Activated CD4-positive, alpha-beta T cell treated with anti-CD3 and anti-CD28 coated beads for 4 hours (primary cell): ENCODE data around the gene THSD4.

Experiments used
- DNase-seq, 2 donors: peaks; one replicate each; pipeline ENCODE4 v3.0.0-alpha.2; 2020

THSD4 gene

DNA sequence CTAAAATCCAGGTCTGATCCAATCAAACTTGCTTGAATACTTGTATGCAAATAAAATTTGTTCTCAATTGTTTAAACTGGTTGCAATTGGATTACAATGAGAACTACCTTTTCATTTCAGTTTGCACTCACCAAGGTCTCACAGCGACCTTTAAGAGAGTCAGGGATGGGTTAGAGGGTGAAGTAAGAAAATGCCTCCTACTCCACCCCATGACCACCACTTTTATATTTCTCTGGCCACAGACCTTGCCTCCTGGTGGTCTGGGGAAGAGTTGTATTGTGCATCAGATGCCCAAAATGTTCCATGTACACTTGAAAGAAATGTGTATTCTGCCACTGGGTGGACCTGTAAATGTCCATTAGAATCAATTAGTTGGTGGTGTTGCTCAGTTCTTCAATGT, 16.4 kb upstream of the THSD4 start:
- no peak for DNase-seq

DNA sequence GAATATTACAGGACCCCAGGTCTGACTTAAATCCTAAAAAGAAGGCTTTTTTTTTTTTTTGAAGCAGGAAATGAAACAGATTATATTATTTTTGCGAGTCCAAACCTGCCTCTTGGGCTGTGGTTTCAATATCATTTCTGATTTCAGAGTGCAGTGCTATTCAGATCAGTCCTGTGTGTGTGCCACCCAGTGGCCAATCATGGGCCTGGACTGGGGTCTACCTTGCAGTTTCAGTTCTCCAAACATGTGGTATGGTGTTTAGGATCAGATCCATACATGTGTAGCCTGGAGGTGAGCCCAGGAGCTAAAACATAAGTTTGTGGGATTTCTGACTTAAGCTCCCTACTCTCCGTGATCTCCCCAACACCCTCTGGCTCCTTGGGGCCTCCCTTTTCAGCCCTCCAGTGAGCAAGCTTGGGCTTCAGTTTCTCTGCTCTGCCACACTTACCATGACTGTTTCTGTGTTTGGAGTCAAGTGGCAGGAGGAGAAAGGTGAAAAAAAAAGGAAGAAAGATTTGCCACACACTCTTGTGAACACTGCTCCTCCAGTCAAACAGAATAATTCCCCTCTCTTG, 12.1 kb upstream of the THSD4 start:
- DNase-seq, result no peak

DNA sequence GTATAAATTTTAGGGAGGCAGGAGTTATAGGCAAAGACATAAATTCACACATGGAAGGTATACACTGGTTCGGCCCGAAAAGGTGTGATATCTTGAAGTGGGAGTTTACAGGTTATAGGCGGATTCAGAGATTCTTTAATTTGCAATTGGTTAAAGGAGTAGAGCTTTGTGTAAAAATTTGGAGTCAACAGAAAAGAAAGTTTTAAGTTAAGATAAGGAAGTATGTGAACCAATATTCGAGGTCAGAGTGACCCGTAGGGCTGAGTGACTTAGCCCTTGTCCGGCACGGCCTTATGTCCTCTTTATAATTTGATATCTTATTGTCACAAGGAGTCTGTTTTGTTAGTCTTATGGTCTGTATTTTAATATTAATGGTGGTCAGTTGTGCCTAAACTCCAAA, 10.6 kb upstream of the THSD4 start:
- no peak for DNase-seq

DNA sequence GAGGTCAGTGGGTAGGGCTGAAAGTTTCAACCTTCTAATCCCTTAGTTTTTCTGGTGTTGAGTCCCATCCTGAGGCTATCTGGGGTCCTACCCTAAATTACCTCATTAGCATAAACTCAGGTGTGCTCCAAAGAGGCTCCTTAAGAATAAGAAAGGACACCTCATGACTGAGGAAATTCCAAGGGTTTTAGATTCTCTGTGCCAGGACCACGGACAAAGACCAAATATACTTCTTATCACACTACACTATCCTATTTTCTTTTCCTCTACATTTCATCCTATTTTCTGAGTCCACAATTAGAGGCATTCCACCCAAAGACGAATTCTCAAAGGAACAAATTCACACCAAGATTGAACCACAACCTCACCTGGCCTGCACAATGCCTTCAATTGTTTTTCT, 9.8 kb upstream of the THSD4 start:
- no peak for DNase-seq

DNA sequence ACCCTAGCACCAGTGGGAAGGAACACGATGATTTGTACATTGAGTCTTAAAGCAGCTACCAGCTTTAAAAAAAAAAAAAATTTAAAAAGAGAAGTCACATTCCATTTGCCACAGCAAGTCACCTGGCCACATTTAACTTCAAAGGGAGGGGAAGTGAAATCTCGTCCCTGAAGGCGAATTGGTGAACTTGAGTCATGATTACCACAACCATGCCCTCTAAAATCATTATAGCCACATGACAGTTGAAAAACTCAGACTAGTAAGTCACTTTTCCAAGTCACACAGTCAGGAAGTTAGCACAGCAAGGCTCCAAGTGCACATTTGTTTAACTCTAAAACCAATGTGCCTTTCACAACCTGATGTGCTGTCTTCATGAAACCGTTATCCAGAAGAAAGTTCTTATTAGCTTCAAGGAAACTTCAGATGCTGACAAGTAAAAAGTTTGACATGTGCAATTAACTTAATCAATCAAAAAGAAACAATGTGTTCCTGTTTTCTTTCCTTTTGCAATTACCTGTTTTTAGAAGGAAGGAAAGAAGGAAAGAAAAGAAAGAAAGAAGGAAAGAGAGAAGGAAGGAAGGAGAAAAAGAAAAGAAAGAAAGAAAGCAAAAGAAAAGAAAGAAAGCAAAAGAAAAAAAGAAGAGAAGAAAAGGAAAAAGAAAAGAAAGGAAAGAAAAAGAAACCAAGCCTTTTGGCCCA, 8.3 kb upstream of the THSD4 start:
- no peak for DNase-seq

DNA sequence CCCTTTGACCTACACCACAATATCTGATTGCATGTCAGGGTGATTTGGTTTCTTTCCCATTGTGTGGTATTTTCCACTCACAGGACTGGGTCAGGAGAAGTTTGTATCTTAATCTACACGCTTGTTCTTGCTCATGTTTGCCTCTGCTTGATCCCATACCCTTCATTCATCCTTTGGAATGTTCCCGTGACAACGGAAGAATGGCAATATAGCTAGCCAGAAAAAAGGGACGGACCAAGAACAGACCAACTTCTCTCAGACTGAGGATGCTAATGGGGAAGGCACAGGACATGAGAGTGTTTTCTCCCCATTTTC, 7.8 kb upstream of the THSD4 start:
- DNase-seq, result no peak

DNA sequence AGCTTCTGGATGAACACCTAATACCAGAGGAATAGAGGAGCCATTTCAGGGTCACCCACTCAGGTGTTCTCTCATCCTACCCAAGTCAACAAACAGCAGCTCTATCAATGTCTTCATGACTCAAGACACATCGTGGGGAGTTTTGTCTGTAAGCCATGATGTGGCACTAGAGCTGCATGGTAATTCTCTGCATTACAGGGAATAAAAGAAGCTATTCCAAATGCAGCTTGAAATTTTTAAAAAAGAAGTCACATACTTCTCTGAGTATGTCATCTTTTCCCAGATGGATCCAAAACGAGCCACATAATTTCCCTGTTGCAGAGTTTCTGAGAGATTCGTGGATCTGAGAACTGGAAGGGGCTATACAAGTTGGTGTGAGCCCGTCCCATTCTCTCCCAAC, 6.1 kb upstream of the THSD4 start:
- no peak for DNase-seq

DNA sequence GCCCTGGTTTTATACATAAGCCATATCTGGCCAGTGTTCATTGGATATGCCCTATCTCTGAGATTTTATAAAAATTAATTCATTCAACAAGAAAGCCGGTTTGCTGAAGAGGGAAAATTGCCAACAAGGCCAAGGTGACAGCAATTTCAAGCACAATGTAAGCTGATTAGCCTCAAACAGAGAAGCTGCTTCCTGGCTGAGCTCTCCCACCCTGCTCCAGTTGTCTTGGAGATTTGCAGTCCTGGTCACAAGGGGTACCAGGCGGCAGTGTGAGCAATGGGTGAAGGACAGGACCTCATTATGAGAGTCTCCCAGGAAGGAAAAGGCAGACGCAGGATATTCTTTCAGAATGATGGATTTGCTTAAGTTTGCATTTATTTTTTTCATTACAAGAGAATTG, 5.4 kb upstream of the THSD4 start:
- DNase-seq, result no peak

DNA sequence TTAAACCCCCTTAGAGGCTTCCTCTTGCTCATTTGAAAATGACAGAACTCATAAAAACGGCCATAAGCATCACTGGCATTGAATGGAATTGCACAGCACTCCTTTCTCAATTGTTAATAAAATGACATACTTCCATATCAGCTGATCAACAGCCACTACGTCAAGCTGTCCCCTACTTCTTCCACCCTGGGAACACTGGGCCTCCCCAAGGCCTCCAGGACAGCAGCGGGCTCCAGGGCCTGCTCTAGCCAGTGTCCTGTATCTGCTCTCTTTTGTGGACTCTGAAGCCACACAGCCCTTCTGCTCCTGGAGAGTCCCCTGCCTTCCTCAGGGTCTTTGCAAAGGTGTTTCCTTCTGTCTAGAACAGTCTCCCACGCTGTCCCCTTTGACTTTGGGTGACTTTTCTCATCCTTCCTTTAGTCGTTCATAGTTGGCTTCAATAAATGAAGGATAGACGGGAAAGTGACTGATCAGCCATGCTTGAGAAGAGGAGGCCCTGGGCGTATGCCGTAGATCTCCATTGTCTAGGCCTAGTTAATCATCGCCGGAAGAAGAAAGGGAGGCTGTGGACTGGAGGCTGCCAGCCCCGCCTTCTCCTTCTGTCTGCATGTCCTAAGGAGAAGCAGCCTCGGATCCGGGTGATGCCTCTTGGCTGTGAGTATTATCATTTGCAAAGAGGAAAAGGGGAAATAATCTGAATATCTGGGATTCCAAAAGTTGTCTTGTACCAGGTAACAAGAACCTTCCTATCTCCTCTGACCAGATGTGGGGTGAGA, 4.7 kb upstream of the THSD4 start:
- no peak for DNase-seq

DNA sequence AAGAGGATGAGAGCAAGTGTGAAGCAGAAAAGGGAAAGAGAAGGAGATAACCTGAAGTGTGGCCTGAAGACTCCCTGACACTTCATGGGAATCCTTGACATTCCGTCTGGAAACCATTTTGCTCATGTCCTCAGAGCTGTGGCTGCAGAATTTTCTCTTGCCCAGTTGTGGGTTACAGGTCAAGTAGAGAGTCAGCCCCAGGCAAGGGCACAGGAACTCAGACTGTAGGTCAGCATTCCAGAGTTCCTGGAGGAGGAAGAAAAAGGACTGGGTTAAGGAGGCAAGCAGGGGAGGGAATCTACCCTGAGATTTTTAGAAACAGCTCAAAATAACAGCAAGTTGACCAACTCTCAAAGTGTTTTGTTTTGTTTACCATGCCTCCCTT, 4.1 kb upstream of the THSD4 start:
- no peak for DNase-seq

DNA sequence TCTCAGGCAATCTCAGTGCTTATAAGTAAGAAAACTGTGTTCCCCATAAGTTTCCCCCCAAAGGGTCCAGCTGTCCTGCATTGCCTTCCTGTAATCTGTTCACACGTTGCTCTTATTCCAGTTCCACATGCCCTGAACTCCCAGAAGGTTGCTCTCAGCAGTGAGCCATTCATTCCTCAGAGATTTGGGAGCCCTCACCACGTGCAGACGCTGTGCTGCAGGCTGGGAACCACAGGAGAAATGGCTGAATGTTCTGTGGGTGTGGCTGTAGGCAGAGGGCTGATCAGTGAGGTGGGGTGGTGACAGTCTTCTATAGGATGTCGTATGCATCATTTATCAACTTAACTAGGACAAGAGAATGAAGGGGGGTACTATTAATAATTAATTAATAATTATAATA, 3.3 kb upstream of the THSD4 start:
- DNase-seq, result no peak

DNA sequence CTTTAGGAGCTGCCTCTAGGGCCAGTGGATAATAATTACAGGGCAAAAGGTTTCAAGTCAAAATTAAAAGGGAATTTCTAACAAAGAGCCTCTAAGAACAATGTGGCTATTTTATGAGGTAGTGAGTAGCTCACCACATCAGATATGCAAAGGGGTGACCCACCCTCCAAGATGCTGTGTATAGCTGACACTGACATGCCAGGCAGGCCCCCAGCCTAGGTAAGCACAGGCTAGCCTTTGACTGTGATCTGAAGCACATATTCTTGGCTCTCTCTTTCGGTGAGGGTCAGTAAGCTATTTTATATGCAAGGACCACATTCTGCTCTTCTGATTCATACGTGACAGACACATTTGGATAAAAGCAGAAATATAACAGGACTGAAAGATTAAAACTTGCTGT, 2.8 kb upstream of the THSD4 start:
- no peak for DNase-seq

DNA sequence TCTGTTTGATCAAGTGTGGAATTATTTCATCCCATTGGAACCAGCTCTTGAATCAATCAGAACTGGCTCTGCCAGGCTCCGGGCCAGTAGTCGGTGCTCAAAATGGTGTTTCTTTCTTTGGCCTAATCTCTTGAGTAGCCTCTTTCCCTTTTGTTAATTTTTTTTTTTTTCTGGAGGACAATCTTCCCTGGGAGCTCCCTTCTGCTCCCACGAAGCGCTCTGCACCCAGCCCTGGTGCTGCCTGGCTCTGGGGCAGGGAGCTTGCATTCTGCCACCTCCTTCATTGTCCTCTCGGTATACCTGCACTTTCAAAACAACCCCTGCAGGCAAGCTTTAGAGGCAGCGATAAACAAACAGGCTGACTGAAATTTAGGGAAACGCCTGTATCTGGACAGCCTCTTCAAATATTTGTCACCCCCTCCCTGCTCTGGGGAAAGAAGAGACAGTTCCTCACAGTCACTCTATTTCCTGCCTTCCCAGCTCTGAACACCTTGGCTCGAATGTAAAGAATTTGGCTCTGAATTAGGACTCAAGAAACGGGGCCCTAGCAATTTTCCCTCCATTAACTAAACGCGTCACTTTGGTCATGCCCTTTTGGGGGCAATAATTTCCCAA, 1.1 kb upstream of the THSD4 start:
- no peak for DNase-seq

DNA sequence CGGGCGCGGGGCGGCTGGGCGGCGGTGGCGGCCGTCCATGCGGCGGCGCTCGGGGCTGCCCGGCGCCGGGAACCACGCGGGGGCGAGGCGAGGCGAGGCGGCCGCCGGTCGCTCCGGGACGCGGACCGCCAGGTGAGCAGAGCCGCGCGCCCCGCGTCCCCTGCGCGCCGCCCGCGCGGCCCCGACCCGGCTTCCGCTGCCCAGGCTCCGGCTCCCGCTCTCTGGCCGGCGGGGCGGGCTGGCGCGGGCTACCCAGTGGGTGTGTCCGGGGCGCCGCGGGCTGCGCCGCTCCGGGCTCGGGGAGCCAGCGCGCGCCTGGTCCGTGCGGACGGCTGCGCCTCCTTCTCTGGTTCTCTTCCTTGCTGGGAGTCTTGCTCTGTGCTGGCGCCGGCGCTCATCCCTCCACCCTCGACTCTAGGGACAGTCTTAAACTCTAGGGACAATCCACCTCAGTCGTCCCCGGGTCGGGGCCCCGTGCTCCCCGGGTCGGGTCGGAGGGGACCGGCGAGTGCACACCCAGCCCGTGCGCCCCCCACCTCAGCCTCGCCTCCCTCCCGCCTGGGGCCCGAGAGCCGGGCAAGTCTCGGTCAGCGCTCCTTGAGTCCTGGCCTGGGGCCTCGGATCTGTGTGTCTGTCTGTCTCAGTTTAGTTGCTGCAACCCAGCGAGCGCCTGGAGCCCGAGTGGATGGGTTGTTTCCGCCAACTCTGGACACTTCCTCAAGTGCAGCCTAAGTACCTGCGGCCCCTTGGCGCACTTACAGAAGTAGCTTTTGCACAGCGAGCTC, 488 bp downstream of the THSD4 start:
- no peak for DNase-seq

DNA sequence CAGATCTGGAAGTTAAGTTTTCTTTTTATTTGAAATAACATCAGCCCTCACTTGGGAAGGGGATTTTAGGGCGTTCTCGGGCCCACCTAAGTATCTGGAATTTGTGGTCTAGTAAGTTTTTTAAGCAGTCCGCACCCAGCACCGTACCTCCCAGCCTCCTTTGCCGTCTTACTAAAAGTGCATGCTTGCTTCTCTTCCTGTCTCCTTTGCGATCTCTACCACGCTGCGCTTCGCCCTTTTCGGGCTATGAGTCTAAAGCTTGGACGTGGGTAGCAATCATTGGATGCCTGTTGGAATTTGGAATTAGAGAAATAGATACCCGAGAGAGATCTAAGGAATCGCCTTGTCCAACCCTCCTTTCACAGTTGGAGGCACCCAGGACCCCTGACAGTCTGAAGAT, 1.1 kb downstream of the THSD4 start:
- no peak for DNase-seq

DNA sequence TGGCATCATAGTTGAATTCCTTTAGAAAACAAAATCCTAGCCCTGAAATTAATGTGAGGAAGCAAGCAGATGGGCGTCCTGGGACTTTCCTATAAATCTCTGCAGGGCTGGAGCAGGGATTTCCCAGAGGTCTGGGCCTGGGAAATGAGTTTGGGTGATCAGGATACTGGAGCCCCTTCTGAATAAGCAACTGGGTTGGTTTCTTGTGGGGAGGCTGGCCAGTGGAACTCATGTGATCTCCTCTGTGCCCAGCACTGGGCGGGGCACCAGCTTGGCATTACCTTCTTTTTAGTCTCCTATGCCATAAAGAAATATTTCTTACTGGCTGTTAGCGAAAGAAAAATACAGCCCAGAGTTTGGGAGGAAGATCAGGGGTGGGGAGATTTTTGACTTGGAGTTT, 1.7 kb downstream of the THSD4 start:
- no peak for DNase-seq

DNA sequence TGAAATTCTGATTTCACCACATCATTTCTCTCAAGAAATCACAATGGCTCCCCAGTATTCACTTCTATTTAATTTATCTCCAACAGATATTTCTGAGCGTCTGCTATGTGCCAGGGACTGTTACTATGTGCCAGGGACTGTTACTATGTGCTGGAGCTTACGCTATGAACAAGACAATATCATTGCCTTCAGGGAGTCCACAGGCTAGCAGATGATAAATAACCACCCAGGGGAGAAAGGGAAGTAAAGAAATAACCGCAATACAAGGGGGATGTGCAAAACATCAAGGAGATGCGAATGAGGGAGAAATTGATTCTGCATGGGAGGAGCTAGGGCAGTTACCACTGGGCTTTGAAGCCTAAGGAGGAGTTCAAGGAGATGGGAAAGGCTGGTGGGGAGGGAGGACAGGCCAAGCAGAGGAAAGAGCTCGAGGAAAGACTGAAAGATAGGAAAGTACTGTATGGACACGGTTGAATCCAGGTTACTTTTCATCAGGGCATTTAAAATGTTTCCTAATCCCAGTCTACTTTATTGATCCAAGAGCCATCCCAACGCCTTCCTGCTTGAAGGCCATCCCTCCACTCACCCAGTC, 2.5 kb downstream of the THSD4 start:
- no peak for DNase-seq

DNA sequence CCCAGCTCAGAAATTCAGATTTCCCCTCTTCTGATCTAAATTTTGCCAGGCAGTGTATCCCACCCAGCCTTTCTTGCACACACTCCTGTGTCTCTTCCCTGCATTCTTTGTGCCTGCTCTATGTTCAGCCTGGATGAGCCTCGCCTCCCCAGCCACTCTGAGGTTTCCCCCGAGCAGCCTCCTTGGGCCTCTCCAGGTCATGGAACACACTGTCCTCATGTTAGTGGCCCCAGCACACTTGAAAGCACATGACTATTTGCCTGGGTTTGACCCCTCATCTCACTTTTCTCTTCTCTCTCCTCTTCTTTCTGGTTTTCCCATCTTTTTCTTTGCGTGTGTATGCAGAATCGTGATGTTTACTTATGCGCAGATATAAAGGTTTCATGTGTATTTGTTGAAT, 3.1 kb downstream of the THSD4 start:
- DNase-seq, result no peak

DNA sequence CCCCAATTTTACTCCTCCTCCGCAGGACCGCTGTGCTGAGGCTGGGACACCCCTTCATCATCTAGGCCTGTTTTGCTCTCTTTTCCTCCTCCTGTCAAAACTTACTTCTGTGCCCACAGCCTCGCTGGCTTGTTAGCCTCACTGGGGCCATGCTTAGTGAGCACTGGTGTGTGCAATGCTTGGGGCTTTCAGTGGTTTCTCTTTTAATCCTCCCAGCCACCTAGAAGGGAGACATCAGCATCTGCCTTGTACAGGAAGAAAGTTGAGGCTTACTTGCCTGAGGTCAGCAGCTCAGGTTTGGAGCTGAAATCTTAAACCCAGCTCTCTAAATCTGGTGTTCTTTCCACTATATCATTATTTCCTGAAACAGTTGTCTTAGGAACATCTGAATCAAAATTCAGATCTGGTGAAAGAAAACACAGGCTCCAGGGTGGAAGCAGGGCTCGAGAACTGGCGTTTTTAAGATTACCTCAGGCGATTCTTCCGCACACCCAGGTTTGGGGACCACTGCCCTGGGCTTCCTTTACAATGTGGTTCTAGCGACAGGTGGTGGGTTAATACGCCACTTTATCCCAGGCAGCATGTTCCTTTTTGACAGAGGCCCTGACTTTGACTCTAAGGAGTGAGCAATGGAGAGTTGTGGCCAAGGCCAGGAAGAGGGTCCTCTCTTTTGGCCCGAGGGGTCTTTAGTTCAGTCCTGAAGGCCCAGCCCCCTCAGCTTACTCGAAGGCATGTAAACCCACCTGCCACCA, 3.8 kb downstream of the THSD4 start:
- no peak for DNase-seq

DNA sequence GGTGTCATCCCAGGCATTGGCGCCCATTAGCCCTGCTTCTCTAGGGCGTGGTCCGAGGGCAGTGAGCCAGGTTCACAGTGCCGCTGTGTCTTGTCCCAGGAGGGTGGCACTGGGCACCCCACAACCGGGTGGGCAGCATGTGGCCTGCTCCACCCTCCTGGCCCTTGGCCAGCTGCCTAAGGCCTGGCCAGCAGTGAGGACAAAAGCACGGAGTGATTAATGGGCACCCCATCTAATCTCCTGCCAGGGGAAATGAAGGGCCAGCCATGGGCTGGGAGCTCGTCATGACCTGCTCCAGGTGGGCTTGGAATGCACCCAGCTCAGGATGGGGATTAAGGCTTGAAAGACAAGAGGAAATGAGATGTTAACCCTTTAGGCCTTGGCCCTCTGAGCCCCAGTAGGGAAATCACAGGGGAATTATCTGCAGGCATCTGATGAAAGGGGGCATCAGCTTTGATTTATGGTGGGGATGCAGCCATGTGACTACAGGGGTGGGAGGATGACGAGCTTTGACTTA, 5.2 kb downstream of the THSD4 start:
- DNase-seq, result no peak

DNA sequence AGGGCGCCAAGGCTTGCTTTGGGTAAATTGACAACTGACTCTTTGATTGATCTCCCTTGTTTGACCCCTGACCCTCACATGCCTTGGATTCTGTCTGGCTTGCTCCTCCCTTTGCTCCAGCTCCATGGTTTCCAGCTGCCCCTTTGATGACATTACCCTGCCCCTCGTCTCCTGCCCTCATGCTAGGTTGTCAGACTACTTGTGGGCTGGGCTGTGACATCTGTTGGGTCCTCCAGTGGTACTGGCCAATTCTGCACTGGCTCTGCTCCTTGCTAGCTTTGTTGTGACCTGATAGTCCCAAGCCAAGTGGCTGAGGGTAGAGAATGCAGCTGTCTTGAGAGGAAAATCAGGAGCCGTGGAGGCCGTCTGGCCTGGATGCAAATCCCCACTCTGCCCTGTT, 6.2 kb downstream of the THSD4 start:
- no peak for DNase-seq
